GM18499 (cell line): ENCODE results near the gene MPHOSPH9.

Experiments used
- ATAC-seq: cut with Tn5 transposase; IDR thresholded peaks from one replicate; pipeline ENCODE4 v1.9.1; 2021; ENCODE audit warnings: moderate number of reproducible peaks; ENCODE audit not compliant: insufficient read depth, unreplicated experiment

The MPHOSPH9 gene

DNA sequence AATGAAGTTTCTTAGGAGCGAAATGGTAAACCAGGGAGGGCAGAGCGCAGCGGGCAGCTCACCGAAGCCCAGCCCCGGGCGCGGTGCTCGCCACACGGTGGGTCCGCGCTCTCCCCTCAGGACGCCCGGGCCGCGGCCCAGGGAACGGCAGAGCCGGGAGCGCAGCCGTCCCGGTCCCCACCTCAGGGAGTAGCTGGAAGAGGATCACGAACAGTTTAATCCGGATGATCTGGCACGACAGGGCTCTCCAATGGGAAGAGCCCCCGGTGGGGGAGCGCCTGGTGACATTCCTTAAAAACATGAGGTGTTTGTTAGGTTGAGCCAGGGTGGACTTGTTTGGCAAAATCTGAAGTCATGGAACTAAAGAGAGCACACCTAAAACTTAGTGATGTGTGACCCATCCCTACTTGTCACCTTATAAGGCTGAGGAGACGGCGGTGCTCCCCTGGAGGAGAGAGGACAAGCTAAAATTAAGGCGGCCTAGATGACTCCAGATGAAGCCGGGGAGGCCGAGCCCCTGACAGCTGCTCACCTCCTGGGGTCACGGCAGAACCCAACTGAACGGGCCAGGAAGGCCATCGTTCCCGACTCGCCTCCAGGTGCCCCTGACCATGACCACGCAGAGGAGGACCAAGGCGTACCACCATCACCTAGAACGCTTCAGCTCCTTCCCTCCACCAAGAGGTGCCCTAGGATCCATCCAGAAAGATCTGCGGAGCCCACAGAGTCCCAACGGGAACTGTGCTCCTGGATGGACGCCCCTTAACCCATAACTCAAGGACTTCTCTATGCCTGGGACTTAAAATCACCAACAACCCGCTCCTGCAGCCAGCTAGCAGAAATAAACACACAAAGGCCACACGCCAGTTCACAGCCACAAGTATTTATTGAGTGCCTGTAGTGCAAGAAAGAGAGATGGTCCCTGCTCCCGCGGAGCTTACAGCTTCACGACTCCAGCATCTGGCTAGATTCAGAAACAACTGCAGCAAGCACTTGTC, 81.2 kb downstream of the MPHOSPH9 start:
- no peak for ATAC-seq

DNA sequence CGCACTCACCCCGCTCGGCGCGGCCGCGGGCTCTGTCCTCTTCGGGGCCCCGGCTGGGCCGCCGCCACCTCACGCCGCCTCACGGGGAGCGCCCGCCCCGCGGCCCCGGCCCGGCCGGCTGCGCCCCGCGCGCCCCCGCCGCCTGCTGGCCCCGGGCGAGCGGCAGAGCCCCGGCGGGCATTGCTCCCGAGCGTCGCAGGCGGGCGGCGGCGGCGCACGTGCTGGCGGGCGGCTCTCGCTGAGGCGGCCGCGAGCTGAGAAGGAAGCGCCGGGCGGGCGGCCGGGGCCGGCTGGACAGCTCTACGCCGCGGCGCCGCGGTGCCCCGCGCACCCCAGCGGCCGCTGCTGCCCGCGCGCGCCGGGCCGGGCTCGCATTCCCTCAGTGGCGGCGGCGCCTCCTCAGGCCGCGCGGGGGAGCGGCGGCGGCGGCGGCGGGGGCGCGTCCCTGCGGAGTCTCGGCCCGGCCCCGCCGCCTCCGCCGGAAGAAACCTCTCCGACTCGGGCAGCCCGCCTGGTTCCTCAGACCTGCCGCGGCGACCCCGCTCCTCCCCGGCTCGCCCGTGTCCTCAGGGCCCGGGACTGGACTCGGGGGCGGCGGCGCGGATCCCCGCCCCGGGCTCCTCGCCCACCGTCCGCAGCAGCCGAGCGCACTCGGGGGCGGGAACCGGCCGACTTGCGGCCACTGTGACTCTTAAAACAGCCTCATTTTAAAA, 82.0 kb downstream of the MPHOSPH9 start, which contains the start of gene PITPNM2:
PITPNM2 (minus strand) TSS at position 347 of the 713 bp plus-strand sequence. CDS start 116,500 bp downstream, outside the sequence.
- no peak for ATAC-seq

DNA sequence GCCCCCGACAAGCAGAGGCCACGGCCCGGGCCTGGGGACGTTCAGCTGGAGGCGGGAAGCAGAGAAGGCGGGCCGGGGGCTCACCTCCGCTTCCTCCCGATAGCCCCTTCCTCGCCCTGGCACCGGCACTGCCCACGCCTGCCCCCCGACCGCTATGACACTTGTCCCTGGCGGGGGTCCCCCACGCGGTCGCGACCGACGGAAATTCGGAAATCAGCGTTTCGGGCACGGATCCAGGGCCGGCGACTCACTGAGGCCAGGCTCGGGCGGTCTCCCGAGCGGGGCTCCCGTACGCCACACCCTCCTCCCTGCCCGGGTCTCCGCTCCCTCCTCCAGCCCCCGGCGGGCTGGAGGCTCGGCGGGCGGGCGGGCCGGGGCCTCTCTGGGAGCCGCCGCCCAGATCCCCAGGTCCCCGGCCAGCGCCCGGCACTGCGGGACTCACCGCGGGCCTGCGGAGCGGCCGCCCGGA, 82.6 kb downstream of the MPHOSPH9 start:
- no peak for ATAC-seq

DNA sequence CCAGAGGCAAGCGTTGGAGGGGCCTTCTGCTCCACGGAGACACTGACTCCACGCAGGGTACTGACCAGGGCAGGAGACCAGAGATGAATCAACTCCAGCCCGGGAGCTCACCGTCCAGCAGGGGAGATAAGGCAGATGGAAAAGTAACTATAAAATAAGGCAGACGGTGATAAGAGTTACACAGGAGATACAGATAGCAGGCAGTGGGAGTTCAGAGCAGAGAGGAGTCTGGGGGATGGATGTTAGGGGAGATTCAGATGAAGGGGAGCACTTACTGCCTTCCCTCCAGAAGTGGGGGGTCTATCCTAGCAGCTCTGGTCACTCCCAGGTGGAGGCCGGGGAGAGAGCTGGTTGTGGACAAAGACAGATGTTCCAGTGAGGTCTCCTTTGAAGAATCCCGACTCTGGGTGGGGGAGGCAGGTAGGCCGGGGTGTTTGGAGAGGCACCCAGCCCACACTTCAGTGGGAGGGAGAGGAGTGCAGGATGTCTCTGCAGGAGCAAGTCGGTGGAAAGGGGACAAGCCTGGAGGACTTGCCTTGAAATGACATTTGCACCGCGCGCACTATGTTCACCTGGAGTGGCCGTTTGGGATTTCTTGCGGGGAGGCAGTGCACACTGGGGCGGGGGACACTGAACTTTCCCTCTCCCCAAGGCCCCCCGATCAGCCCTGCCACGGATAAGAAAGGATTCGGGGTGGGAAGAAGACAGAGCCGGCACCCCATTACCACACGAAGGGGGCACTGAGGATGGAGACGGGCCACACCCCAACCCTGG, 83.3 kb downstream of the MPHOSPH9 start:
- no peak for ATAC-seq

DNA sequence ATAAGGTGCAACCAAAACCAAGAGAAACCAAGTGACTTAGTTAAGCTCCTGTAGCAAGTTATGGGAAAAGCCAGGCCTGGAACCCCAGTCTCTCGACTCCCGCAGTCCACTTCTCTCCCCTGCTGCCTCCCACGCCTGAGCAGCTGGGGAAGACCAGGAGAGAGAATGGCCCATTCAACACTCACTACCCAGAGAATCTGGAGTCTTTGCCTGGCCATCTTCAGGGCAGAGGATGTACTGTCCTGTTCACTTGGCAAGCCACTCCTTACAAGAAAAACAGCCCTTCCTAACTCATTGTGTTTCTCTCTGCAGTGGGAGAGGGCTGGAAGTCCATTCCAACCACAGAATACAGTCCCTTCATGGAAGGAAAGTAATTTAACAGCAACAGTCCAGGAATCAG, 83.9 kb downstream of the MPHOSPH9 start:
- no peak for ATAC-seq

DNA sequence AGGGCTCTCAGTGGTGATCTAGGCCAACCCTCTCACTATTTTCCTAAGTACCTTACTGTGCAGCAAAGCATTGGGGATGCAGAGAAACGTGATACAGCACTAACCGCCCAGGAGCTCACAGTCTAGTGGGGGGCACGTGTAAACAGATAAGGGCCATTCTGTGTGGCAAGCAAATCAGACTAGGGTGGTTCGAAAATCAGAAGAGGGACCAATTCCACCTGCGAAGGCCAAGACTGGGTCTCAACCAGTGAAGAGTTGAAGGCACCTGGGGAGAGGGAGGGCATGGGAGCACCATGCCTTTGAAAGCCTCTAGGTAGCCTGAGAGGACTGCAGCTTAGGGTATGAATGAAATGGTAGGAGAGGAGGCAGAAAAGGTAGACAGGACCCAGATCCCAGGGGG, 84.3 kb downstream of the MPHOSPH9 start:
- ATAC-seq: no peak

DNA sequence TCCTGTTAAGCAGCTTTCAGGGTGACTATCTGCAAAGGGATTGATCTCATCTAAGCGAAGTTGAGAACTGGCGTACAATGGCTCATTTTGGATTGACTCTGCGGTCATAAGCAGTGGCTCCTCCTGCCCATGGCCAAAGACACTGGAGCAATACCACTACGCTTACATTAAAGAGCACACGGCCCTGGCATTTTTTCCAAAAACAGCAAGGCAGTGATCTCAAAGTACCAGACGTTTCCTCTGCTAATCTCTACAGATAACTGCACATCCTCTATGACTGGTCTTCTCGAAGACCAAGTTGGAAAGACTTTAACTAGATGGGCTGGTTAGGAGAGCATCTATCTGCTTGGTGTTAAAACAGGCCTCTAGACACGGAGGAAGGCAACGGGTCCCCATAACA, 84.7 kb downstream of the MPHOSPH9 start:
- no peak for ATAC-seq

DNA sequence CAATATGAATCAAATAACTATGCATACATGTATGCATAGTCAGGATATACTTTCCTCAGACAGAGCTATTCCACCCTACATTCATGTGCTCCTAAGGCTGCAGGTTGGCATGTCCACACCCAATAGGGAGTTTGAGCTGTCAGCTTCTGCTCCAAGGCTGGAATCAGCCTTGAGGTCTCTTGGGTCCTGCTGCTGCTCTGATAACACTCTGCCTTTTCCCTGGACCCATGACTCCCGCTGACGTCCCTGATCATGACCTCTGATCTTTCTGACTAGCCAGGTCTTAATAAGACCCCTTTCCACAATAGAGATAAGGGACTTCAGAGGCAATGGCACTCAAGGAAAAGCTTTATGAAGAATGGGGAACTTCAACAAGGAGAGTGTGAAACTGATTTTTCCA, 87.7 kb downstream of the MPHOSPH9 start:
- no peak for ATAC-seq

DNA sequence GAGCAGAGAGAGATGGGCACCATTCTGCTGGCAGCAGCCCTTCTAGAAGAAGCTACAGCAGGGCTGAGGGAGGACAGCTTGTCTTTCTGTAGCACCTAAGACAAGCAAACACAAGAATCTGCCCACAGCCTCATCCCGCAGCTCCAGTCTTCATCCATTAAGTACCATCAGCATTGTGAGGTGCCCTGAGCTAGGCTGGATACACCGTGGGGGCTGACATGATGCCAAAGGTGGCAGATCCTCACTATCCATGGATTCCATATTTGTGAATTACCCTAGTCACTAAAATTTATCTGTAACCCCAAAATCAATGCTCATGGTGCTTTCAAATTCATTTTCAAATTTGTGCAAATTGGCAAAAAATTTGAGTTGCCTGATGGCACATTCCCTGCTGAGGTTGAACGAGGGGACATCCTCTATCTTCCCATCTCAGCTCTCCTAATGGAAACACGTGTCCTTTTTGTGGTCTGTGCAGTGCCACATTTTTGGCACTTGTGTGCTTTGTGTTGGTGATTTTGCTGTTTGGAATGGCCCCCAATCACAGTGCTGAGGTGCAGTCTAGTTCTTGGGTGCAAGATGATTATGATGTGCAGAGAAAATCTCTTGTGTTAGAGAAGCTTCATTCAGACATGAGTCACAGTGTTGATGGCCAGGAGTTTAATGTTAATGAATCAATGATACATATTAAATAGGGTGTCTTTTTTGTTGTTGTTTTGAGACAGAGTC, 89.0 kb downstream of the MPHOSPH9 start:
- no peak for ATAC-seq

DNA sequence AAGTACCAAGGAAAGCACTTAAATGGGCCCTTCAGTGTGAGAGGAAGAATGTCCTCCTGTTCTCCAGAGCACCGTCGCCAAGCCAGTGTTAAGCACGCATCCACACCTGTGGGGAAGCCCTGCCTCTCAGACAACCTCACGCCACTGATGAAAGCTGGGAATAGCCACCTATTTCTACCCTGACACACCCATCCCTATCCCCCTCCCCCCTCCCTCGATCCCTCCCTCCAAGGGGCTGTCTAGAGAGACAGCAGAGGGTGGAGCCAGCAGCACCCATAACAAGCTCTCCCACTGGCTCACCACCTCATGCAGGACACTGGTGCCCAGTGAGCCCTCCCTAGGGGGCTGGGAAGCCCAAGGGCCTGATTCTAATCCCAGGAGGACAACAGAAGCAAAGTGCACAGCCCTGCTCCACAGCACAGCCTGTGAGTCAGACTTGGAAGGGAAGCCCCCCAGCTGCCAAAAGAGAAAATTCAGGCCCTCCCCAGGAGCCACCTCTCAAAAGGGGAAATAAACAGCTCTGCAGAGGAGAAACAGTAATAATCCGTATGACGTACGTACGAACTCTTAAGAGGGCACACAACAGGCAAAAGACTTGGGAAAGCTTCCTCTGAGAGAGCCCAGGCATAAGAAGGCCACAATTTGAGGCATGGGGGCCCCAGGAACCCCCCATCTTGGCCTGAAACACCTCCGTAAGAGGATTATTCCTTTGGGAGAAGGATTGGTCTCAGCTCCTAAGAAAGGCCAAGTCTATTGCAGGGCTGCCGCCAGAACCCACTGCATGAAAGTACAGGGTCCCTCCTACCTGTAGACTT, 89.8 kb downstream of the MPHOSPH9 start:
- no peak for ATAC-seq

DNA sequence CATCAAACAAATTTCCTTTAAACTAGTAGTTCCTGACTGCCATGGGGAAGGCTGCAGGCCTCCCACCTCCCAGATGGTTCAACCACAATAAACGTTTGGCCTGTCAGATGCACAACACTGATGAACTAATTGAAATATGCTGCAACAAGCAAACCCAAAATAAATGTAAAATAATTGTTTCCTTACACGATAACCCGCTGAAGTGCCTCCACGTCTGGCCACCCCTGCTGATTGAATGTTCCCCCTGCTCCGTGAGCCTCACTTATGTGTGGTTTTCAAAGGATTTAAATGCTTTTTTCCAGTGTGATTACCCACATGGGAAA, 90.5 kb downstream of the MPHOSPH9 start:
- no peak for ATAC-seq

DNA sequence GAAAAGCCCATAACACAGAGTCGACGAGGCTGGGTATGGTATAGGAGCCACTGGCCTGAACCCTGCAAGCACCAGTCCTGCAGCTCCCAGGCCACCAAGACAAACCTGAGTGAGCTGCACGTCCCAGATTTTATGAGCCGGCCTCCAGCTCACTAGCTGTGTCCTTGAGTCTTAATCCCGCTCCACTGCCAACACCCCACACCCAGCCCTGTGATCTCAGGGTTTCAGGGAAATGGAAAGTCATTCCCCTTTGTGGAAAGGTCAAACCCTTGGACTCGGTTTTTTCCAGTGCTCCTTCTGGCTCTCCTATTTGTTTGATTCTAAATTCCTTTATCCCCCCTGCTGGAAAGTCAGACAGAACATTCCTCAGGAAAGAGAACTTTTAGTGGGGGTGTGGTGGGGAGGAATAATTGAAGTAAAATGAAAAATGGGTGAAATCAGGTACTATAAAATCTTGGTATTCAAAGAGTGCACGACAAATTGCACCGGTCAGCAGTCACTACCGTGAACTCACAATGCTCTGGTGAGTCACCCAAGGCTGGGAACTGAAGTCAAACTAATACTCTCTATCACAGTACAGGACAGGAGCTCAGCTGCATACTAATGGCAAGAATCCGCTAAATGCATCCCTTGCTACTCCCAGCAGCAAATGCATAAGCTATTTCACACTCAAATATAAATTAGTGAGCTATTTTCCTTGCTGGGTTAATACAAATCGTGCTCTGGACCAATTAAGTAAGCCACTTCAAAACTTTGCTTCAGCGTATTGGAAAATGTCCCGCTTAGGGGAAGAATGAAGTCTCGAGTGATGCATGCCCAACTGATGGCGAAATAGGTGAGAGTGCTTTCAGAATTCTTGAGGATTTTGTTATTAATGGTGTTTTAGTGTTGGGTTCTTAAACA, 91.1 kb downstream of the MPHOSPH9 start:
- ATAC-seq: no peak

DNA sequence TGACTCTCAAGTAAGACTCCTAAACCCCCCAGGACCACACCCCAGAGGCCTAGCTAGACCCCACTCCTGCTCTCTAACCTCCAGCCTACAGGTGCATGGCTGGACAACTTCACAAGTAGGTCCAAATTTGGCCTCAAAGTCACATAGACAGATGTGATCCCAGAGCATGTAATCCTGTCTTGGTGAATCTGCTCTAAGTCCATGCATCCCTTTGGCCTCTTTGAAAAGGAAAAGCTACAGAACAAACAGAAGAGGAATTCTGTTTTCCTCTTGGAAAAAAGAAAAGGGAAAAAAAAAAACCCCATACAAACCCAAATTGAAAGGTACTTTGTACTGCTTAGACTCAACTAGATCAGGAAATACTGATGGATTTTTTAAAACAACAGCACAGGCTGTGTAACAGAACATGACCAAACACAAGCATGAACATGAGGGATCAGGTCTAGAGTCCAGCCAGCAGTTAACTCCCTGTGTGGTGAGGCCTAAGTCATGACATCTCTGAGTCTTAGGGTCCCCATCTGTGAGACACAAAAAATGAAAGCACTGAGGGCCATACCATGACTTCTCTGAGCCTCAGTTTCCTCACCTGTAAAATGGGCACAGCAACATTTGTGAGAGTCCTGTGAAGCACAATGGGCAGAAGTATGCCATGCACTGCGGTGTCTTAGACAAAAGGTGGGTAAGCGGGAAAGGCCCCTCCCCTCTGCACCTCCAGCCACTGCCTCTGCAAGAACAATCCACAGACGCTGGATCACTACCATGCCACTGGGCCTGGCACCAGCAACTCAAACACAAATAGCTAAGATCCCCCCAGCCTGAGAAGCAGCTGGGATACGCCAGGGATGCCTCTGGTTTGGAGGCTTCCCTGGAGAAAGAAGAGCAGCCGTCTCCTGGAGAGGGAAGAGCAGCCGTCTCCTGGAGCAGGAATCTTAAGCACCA, 92.0 kb downstream of the MPHOSPH9 start:
- no peak for ATAC-seq

DNA sequence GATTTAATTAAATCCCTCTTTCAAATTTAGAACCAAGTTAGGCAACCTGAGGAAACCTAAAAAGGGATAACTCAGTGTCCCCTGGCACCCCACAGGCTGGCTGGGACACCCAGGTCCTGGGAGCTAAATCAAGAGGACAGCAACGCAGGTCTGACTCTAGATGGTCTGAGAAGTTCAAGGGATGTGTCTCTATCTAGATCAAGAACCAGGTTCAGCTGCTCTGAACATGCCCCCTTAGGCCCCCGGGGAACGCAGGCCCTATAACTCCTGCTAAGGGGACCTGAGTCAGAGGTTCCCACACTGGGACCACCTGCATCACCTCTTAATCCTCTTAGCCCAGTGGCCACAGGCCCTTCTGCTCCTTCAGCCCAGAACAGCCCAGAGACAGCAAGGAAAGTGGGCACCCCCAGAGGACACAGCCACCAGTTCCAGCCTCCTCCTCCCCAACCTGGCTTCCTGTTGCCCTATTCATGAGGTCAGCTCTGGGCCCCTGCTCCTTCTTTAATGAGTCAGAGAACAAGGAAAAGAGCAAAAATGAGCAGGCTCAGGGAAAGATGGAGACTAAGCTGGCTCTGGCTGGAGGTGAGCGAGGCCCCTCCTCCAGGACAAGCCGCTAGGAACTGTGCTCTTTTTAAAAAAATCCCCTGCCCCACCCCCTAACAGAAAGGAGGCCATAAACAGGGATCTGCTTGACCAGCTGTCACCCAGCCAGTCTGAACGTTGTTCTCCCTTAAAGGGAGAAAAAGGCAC, 92.8 kb downstream of the MPHOSPH9 start:
- no peak for ATAC-seq

DNA sequence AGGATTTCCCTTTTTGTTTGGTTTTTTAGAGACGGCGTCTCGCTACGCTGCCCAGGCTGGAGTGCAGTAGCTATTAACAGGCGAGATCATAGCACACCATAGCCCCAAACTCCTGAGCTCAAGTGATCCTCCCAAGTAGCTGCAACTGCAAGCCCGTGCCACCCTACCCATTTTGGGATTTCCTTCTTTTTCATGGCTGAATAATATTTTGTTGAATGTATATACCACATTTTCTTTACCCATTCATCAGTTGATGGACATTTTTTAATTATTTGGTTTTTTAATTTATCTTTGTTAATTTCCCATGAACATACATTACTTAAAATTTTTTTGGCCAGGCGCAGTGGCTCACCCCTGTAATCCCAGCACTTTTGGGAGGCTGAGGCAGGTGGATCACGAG, 97.3 kb downstream of the MPHOSPH9 start:
- ATAC-seq: no peak

DNA sequence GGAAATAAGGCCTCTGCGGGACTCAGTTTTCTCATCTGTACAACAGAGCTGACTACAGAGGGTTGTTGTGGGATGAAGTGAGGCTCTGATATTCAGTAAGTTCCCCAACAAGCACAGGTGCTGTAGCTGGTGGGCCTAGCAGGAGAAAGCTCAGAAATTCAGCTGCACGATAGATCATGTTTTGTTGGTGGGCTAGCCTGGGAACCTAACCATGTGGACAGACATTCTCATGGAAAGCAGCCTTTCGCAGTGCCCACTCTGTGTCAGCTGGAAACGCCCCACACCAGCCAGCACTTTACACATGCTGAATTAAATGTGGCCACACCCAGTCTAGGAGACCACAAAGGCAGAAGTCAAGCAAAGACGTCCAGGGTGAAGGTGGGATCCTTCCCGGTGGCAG, 98.1 kb downstream of the MPHOSPH9 start:
- ATAC-seq: no peak
